Retina (tissue), 1 donor: ENCODE data around the gene SF3A1.

Experiments
- DNase-seq: peaks from one replicate; pipeline ENCODE4 v3.0.0-alpha.2; 2016

The SF3A1 gene

DNA sequence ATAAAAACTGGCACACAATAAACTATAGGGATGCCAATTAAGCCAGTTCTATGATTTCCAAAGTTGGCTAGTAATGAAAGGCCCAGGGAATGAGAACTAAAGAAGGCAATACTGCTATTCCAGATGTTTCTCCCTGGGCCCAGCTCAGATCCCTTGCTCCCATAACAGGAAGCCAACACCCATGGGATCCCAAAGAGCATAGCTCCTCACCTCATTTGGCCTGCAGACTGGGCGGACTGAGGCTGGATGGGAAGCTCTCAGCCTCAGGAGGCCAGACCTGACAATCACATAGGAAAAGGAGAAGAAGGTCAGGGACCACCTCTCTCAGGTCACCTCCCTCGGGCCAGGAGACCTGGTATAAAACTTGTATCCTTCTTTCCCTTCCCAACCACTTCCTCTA is 35.2 kb downstream of the SF3A1 start:
- no peak for DNase-seq

DNA sequence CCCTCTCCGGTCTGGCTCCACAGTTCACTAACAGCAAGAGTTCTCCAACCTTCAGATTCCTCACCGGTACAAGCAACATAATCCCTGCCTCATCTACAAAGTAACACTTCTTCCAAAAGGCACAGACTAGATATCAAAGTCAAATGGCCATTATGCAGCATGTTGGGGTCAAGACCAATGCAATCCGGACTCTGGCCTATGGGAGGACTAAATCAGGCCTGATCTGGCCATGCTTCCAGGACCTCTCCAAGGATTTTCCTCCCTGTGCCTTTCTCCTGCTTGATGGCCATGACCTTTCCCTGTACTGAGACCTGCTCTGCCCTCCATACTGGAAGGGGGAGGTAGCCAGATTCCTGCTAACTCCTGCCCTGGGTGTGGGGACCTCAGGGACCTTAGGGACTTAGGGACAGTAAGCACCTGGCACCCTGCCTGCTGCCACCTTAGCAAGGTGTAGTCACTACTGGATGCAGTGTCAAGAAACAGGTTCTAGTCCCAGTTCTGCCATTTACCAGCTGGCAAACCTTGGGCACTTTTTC is 36.6 kb downstream of the SF3A1 start:
- DNase-seq: no peak

DNA sequence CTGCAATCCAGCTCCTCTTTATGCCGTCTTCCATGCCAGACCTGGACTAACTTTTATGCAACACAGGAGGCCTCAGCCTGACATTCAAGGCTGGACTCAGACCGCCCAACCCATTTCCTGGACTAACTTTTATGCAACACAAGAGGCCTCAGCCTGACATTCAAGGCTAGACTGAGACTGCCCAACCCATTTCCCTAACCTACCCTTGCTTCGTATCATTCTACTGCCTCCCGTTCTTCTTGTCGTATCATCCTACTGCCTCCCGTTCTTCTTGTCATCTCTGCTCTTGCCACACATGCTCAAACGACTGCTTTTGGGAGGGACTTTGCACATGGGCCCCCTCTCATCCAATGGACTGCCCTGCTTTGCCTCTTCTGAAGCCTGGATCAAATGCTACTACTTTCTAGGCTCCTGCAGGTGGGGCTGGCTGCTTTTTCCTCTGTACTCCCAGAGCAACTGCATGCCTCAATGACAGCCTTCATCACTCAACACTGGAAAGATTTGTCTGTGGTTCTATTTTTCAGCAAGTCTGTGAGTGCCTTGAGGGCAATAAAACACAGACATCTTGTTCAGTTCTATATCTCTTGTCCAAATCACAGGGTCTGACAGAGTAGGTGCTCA is 37.8 kb downstream of the SF3A1 start:
- DNase-seq: no peak

DNA sequence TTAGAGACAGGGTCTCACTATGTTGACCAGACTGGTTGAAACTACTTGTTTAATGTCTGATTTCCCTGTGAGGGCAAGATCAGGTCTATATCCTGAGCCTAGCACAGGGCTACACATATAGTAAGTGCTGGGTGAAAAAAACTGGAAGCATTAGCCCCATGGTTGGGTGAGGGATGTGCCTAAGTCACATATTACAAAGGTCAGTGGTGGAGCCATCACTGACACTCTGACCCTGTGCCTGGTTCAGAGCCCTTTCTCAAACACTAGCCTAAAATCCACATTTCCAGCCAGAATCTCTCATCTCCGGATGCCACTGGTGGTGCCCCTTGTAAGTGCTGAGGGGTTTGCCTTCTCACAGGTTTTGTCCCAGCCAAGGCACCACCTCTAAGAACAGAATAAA is 38.9 kb downstream of the SF3A1 start:
- DNase-seq: no peak

DNA sequence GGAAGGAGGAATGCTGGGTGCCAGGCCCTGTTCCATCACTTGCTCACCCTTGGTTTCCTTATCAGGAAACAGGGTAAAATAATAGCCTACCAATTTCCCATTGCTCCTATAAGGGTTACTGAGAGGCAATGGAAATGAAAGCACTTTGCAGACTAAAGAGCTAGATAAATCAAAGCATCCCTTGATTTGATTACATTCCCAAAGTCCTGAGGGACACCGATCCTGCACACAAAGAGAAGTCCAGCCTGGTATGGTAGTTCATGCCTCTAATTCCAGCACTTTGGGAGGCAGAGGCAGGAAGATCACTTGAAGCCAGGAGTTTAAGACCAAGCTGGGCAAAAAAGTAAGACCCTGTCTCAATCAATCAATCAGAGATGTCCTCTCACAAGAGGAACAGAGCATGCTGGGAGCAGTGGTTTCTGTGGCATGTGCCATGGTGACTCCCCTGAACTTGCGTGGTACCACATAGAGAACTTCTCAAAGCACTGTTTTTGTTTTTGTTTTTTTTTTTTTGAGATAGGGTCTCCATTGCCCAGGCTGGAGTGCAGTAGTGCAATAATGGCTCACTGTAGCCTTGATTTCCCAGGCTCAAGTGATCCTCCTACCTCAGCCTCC is 40.6 kb downstream of the SF3A1 start:
- no peak for DNase-seq

DNA sequence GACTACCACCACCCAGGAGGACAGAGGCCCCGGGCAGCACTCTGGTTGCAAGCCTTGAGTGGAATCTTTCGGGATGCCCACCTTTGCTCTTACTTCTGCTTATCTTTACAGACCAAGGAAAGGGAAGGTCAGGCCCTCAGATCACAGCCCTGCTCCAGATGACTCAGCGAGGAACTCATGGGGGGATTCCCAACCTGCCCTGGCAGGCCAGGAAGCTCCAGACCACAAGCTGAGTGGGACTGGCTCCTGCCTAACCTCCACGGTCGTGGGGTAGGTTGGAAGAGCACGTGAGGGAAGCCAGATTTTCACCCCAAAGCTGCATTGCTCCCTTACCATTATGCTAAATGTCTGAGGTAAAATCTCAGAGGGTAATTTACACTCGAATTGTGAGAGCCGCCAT is 41.8 kb downstream of the SF3A1 start:
- no peak for DNase-seq

DNA sequence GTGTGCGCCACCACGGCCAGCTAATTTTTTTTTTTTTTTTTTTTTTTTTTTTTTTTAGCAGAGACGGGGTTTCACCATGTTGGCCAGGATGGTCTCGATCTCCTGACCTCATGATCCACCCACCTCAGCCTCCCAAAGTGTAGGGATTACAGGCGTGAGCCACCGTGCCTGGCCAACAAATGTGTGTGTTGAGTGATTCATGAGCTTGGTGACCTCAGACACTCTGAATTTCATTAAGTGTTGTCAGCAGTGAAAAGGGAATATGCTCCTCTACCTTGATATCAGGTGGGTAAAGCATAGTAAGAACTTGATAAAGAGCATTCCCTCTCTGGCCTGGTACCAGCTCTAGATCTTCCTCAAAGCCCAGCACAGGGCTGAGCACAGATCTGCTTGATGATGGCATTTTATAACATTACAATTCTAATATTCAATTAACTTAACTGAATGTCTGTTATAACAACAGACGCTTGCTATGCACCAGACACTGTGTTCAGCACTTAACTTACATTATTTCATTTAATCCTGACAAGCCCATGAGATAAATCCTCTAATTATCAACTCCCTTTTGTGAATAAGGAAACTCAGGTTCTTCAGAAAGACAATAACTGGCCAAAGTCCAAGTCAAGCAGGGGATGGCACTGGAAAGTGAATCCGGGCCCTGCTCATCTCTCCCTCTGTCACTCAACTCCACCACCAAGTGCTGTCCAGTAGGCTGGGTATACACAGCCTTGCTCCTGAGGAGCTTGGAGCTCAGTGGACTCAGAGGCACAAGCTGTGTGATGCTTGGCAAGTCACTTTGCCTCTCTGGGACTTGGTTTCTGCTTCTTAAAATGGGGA is 42.9 kb downstream of the SF3A1 start:
- DNase-seq: no peak

DNA sequence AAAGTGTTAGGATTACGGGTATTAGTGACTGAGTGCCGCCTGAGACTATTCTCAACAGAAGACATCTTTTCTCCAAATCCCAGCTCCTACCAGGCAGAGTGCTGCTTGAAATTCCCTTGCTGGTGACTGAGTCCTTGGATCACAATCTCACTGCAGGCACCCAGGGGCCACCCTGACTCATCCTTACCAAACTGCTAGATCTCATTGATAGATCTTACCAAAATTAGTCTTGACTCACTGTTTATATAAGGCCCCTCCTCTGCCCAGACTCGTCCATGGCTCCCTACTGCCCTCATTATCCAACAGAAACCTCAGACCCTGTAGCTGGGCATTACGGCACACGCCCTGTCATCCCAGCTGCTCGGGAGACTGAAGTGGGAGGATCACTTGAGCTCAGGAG is 44.6 kb downstream of the SF3A1 start:
- no peak for DNase-seq

DNA sequence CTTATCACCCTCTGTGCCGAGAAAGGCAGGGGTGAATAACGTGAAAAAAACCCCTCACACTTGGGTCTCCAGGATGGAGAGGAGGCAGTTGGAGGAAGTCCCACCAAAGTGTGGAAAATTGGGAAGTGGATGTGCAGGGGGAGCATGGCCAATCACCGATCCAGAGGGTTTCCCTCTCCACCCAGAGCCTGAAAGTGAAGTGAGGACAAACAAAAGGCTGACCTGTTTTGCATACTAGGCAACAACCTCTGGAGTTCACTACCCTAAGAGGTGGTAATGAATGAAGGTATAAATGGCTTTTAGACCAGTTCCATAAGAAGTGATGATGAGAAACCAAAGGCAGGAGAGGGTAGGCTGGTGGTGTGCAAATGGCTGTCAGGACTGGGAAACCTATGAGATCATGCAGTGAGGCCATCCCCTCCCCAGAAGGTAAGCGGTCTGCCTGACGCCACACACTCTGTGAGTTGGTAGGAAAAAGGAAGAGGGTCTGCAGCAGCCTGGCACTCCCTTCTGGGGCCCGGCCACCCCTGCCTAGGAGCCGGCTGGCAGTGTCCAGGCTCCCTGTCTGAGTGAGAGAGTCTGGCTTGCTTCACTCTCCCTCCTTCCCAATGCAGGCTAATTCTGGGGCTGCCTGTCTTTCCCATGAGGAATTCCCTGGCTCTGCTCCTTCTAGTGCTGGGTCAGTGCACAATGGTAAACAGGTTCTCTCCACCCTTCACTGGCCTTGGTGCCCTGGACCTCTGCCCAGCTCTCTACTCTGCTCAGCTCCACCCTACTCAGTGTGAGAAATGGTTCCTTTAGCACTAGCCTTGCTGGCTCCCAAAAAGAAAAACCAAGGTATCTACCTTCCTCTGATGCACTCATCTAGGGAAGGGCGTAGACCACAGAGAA is 45.6 kb downstream of the SF3A1 start:
- no peak for DNase-seq

DNA sequence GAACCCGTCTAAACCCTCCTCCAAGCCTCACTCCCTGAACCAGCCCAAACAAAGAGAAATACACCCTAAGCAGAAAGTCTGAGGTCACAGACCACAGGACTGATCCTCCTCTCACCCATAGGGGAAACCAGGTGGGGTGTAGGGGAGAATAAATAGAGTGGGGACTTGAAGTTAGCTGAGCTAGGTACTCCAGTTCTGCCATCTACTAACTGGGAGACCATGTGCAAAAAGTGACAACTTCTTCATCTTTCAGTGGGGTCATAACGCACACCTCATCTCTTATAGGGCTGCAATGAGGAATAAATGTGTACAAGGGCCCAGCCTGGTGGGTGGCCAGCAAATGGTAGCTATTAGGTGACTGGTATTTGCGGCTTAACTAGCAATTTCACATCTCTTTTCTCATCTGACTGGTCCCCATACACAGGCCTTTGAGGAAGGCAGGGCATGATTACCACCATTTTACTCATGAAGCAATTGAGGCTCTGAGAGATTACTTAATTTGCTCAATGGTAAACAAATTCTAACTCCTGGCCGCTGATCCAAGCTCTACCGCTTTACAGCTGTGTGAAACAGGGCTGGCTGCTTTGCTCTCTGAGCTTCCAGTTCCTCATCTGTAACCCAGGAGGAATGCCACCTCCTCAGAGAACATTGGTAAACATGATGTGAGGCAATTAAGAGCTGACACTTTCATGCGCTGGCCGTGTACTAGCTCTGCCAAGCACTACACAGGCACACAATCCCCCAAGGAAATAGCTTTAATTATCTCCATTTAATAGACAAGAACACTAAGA is 46.5 kb downstream of the SF3A1 start:
- DNase-seq: no peak

DNA sequence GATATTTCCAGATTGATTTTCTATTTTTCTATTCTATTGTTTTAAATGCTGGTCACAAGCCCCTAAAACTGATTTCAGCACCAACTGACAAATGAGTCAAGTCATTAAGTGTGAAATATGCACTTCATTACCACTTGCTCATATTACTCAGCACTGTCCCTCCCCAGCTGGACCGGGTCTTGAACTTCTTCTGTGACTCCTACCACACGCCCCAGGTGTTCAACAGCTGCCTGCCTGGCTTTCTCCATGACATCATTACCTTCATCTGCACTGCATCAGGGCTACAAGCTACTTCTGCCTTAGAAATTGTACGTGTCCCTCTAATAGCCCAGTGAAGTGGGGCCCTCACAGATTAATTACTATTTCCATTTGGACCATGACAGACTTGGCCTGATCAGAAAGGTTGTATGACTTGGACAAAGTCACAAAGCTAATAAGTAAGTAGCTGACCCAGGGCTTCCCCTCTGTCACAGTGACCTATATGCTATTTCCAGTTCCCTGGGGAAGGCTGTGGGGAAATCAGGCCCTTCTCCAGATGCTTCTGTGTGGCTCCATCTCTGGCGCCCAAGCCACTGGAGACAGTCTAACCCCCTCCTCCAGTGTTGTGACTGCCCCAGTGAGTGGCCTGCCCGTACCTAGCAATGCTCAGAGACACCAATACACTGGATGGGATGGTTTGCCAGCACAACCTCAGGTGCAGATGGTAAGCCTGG is 48.0 kb downstream of the SF3A1 start:
- no peak for DNase-seq

DNA sequence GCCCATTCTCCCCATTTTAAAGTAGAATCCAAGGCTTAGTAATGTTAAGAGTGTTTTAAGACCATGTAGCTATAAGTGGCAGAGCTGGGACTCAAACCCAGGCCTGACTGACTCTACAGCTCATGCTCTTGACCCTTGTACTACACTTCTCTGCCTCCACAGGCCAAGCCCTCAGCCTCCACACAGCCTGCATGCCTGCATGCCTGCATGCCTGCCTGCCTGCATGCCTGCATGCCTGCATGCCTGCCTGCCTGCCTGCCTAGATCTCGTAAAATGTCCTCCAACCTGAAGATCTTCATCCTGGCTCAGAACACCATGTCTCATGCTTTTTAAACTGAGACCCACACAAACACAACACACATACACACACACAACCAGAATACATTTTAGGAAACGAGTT is 48.6 kb downstream of the SF3A1 start:
- DNase-seq: no peak

DNA sequence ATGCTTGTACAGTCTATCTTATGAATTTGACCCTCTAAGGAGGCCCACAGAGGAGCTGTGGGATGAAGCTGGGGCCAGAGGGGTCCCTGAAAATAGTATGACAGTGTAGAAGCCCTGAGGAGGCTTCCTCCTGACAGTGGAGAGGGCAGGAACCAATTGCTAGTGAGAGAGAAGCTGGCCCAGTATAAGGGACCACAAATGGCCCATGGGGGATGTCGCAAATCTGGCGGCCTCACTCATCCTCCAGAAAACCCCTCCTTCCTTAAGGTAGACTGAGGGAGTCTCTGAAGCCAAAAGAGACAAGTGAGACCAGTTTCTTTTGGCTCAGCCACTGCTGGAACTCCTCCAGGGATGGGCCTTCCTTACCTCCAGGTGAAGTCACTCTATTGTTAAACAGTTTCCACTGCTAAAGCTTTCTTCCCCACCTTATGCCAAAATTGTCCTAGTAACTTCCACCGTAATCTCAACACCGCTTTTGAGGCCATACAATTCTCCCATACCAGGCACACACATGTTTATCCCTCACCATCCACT is 49.6 kb downstream of the SF3A1 start:
- DNase-seq: no peak

DNA sequence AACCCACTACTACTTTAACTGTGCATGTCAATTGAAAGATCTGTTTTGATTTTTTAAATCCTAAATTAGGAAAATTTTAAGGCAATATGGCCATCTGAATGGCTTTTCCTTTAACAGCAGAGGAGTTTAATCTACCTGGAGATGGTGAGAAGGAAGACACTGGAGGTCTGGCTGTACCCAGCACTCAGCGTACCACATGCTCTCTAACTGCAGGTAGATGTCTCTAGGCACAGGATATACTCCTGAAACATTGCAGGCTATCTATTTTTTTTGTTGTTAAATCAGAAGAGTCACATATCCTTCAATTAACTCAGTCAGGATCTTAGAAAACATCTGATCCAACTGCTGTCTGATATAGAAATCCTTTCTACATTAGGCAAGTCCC is 50.1 kb downstream of the SF3A1 start:
- no peak for DNase-seq

DNA sequence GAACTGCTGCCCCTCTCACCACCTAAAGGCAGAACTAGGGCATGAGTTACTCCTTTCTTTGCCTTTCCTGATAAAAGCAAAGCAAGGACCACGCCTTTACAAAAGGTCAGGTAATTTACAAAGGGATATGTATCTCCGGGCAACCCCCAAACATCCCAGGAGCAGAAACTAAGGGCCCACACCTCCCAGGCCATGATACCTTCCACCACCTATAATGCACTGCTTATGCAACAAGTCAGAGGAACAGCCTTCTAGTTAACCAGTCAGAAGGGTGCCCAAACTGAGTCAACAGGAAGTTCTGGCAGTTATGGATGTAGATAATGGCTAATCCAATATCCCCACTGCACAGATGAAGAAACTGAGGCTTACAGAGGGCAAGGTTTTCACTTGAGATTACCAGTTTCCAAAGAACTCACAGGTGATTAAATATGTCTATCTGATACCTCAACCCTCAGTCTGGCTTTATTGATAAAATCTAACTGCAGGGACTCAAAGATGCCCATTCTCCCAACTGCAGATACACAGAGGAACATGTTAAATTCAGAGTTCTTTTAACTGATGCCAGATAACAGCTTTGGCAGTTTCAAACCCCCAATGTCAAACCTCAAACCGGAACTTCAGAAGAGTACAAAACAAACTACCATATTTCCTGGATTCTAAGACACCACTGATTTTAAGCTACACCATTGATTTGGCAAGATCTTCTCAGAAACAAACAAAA is 50.6 kb downstream of the SF3A1 start:
- DNase-seq: no peak

DNA sequence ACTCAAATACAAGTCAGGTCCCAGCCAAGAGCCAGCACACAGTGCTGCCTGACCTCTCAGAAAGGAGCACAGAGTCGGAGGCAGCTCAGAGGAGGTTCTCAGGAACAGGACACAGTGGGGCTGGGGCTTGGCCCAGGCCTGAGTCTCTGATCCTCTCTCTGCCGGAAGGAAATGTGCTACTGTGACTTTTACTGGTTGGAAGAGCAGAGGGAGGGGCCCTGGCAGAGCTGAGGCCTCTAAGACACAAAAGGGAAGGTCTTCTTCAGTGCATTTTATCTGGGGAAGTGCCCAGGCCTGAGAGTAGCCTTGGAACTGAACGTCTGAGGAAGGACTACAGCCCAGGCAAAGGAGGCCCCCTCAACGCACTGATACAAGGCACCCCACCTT is 51.2 kb downstream of the SF3A1 start:
- no peak for DNase-seq

DNA sequence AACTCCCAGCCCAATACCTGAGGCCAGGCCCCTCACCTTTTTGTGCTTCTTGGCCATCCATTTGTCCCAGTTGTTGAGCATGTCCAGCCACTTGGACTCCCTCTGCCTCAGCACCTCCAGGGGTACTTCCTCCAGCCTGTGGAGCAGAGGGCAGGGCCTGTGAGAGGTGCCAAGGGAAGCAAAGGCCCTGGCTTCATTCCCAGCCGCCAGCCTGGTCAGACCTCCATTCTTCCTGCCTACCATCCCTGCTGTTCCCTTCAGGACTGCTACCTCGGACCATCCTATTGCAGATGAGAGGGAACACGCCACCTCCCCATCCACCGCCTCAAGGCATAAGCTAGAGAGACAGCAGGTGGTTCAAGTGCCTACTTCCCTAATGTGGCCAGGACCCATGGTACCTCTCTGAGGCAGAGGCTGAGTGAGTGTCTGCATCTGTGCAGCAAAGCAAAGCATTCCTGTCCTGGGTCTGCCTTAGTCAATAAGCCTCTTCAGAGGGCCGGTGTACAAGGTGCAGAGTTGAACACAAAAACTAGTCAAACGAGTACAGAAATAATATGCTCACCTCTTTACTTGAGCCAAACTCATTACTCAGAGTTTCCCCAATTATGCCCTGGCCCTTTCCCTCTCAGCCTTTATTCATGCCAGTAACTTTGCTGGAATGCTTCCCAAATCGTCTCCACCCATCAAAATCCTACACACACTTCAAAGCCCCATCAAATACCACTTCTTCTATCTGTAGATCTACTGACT is 52.0 kb downstream of the SF3A1 start:
- DNase-seq: no peak

DNA sequence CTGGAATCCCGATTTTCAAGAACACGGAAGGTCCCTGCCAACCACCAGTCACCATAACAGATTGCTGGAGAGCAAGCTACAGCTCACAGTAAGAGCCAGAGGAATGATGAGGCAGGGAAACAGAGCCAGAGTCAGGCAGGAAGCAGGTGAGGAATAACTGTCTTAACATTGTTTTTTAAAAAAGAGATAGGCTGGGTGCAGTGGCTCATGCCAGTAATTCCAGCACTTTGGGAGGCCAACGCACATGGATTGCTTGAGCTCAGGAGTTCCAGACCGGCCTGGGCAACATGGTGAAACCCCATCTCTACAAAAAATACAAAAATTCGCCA is 53.9 kb downstream of the SF3A1 start:
- DNase-seq: no peak

DNA sequence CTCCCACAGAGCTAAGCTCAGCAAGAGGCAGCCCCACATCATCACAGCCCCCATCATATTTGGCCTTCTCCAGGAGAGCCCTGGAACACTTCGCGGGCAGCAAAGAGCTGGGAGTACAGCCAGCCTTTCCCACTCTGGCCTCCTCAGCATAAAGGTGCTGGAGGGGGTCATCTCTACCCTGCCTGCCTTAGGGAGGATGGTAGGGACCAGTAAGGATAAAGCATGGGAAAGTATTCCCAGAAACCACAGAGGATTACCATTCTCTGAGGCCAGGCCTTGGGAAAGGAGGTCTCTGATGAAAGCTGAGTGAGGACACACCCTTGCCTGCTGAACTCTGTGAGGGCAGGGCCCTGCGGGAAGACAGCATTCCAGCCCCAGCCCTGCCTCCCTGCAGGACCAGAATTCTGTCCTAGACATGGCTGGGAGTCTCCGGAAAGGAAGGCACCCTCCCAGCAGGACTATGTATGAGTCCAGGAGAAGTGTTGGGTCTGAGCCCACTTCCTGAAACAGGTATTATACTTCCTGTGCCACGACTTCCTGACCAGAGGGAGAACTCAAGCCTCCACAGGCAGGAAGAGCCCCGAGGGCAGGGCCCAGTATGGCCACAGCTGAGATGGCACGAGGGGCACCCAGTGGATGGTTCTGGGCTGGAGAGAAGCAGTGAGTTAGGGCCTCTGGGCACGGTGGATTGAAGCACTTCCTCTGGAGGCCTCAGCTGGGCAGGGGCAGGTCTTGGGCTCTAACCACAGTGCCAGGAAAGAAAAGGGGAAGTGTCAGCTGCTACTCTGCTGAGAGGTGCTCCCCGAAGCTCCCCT is 54.5 kb downstream of the SF3A1 start:
- DNase-seq: no peak
